Activated CD8-positive, alpha-beta memory T cell treated with anti-CD3 and anti-CD28 coated beads for 36 hours (primary cell): ENCODE results near the gene KPNB1. TPM values are rescaled to one million over a fixed set of nuclear protein-coding genes. Genes with fewer than 3 reads are reported as not detected.

Experiments
- total RNA-seq, 2 experiments: library from RNA; stranded (reverse); gene quantifications; one replicate each; pipeline ENCODE4 v1.2.3, GENCODE V29; 2021

Gene KPNB1
- total RNA-seq, 2 experiments from 2014 or later, result 844 to 864 TPM

Other genes starting within 250 kb of the KPNB1 start
- gene NPEPPS, start 118.8 kb upstream of the KPNB1 start, total RNA-seq, result 10 to 100 TPM; 91.1 to 98.4 TPM
- 1 to 10 TPM; 6.2 to 6.7 TPM for gene TBKBP1, start 44.2 kb downstream of the KPNB1 start, total RNA-seq
- 10 to 100 TPM; 53.7 to 54.7 TPM for gene TBX21, start 83.3 kb downstream of the KPNB1 start, total RNA-seq
- gene OSBPL7, start 171.9 kb downstream of the KPNB1 start, total RNA-seq, result 10 to 100 TPM; 13.4 to 17.0 TPM
- 10 to 100 TPM; 59.7 to 60.9 TPM for gene MRPL10, start 181.6 kb downstream of the KPNB1 start, total RNA-seq
- under 1 TPM; 0.50 to 0.61 TPM for gene LRRC46, start 181.8 kb downstream of the KPNB1 start, total RNA-seq
- 10 to 100 TPM; 18.4 to 18.7 TPM for gene SCRN2, start 191.4 kb downstream of the KPNB1 start, total RNA-seq
- under 1 TPM in 1 of 2 experiments, not detected in 1; 0.08 TPM for gene SP6, start 201.2 kb downstream of the KPNB1 start, total RNA-seq
- 10 to 100 TPM; 15.8 to 18.3 TPM for gene SP2, start 246.3 kb downstream of the KPNB1 start, total RNA-seq